Measurements from ENCODE around the gene GRB2.
A peak's percentile ranks its signal among the peaks of the same experiment; 100 is the strongest.
"Not testable (repeated sequence)": the region's sequence is repeated elsewhere in the genome, so short reads cannot be mapped to it uniquely, and the experiment has no call there.

Gene GRB2

DNA sequence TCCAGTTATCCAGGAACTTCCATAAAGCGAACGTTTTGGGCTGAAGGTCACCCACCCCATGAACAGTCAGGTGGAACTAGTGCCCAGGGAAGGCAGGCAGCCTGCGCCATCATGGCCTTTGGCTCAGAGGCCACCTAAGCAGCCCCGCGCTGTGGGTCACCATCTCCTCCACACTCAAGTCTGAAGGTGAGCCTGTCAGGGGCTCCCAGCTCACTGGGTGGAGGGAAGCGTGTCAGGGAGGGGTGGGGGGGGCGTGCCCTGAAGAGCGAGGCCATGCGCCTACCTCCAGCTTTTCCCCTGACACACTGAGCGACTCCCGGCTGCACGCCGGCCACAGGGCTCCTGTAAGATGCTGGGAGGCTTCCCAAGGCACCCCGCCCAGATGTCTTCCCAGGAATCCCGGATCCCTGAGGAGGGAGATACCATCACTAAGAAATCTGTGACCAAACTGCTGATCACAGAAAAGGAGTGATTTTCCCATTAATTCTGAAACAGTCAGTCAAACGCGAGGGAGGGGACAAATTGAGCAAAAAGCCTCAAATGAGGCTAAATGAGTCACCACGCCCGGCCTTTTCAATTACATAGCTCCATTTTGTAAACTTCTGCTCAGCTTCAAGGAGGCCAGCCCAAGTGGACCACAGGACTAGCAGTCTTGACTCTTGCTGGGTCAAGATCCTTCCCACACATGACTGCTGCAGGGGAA lies 89.8 kb downstream of the GRB2 start:
- no peak for DNase-seq

DNA sequence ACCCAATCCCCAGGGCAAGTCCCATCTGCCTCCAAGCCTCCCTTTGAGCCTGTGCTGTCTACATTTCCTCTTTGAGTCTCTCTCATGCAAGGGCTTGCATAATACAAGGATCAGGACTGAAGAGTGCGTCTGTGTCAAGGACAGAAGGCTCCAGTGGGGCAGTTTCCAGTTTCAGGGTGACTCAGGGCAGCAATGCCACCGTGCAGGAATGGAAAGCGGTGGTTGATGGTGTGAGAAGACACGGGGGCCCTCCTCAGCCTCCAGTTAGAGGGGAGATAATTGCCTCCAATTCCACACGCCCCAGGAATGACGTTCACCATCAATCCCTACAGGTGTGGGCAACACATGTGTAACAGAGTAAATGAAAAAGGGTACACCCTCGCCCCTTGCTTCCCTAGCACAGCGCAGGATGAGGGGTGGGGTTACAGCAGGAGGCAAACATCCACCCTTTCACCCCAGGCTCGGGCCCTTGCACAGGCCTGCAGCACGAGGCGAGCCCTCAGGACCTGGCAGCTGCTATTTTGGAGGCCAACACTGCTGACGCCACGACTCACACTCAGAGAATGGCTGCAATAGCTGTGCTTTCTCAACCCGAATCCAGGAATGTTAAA lies 91.4 kb downstream of the GRB2 start:
- no peak for DNase-seq

DNA sequence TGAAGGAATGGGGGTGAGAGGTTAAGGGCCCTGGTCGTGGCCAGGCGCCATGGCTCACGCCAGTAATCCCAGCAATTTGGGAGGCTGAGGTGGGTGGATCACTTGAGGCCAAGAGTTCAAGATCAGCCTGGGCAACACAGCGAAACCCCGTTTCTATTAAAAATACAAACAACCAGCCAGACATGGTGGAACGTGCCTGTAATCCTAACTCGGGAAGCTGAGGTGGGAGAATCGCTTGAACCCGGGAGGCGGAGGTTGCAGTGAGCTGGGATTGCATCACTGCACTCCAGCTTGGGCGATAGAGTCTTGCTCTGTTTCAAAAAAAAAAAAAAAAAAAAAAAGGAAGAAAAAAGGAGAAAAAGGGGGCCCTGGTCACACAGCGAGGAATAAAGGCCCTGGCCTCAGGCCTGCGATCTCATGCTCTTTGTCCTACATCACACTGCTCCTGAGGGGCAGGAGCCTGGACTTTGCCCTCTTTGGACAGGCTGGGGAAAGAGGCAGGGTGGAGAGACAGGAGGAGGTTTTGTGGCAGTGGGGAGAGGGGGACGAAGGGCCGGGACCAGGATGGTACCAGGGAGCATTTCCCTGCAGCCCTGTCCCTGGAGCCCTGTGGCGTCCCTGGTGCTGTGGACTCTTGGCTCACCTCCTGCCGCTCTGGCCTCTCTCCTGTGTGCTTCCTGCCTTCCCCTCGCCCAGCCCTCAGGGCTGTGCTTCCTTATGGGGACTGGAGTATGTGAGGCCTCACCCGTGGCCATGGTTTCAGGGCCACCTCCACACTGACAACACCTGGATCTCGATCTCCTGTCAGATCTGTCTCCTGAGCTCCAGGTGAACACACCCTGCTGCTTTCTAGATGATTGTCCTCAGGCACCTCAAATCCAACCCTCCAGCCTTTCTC lies 96.5 kb downstream of the GRB2 start:
- DNase-seq: no peak

DNA sequence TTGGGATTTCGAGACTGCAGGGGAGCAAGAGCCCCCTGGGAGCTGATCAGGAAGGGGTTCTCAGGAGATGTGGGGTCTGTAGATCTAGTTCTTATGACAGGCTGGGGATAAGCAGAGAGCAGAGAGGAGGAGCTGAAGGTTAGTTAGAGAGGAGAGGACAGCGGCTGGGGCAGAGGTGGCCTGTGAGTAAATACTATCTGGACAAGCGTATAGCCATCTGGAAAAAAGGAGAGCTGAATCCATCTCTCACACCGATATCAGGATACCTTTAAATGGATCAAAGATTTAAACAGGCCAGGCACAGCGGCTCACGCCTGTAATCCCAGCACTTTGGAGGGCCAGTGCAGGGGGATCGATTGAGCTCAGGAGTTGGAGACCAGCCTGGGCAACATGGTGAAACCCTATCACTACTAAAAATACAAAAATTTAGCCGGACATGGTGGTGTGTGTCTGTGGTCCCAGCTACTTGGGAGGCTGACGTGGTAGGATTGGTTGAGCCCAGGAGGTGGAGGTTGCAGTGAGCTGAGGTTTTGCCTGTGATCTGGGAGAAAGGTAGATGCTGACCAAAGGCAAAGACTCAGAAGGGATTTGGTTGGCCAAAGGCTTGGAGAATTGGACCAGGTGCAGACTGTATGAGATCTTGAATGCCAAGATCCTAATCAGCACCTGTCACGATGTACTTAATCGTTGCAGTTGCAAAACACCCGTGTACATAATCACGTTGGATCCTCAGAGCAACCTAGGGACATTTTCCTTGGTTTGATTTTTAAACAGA lies 97.3 kb downstream of the GRB2 start:
- no peak for DNase-seq

DNA sequence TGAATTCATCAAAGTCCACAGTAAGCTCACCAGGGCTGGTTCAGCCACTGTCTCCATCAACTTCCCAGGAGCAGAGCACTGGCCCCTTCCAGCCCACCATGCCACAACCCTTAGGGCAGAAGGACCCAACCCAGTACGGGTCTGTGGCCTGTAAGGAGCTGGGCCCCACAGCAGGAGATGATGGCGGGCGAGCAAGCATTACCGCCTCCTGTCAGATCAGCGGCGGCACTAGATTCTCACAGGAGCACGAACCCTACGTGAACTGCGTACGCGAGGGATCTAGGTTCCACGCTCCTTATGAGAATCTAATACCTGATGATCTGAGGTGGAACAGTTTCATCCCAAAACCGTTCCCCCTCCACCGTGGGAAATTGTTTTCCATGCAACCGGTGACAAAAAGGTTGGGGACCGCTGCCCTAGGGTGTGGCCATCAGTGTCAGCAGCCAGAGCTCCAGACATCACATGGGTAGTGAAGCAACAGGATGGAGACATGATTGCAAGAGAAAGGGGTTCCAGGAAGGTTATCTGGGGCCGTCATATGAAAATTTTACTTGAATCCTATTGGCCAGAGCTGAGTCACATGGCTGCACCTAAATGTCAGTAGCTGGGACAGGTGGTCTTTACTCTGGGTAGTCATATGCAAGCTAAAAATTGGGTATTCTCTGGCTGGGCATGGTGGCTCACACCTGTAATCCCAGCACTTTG lies 103.8 kb downstream of the GRB2 start:
- DNase-seq: no peak

DNA sequence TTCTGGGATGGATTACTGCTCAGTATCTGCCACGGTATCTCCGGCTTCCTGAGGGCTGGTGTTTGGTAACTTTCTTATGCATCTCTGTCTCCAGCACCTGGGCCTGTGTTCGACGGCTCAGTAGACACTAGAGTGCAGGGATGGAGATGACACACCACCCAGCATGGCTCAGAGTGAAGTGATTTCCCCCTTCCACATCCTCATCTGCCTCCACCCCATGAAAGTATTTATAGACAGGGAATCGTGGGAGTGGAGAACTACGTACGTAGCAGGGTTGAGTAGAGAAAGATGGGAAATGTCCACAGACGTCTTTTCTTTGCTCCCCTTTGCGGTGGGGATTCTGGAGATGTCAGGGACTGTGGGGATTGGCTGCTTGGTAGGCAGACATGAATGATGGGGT lies 104.4 kb downstream of the GRB2 start:
- DNase-seq: no peak

DNA sequence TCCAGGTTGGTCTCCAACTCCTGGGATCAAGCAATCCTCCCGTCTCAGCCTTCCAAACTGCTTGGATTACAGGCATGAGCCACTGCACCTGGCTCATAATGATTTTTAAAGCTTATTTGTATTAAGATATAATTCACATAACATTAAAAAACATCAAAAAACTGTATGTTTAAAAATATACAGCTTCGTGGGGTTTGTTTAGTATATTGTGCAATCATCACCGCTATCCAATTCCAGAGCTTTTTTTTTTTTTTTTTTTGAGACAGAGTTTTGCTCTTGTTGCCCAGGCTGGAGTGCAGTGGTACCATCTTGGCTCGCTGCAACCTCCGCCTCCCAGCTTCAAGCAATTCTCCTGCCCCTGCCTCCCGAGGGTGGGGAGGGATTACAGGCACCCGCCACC lies 105.2 kb downstream of the GRB2 start:
- no peak for DNase-seq

DNA sequence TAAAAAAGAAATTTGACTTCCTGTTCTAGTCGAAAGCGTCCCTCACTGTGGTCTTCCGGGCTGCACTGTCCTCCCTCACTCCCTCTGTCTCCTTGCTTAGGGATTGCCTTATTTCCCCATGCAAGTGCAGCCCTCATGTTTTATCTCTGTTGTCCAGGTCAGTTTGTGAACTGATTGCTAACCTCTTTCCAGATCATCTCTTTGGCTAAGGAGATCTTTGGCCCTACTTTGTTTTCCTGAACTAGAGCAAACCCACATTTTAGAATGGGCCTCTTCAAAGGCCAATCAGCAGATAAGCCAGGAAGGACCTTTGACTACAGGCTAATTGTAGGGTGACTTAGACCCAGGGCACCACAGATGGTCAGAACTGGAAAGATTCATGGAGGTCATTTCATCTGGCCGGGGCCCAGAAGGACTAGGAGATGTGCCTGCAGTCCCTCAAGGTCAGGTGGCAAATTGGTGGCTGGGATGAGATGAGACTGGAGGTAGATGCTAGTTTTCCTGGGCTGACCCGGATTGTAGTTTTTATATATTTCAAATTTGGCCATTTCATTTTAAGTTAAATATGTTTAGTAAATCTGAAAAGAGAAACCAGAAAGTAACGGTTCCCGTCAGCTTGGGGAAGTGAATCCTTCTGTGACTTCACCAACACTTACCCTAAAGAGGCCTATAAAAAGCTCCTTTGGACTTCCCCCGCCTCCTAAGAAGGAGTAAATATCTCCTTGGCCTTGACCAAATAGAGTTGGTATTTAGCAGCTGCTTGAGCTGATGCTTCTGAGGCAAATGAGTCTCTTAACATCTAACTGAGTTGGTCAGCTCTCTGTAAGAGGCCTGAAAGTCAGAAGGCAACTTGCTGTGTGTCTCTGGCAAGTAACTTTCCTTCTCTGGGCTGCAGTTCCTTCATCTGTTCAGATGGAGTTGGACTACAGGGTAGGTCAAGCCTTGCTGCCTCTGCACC lies 110.0 kb downstream of the GRB2 start:
- DNase-seq: no peak

DNA sequence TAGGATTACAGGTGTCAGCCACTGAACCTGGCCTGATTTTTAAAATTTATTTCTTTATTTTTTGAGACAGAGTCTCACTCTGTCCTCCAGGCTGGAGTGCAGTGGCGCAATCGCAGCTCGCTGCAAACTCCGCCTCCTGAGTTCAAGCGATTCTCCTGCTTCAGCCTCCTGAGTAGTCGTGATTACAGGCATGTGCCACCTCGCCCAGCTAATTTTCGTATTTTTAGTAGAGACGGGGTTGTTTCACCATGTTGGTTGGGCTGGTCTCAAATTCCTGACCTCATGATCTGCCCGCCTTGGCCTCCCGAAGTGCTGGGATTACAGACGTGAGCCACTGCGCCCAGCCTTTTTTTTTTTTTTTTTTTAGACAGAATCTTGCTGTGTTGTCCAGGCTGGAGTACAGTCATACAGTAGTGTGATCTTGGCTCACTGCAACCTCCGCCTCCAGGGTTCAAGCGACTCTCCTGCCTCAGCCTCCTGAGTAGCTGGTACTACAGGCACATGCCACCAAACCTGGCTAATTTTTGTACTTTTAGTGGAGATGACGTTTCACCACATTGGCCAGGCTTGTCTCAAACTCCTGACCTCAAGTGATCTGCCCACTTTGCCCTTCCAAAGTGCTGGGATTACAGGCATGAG lies 112.5 kb downstream of the GRB2 start:
- not testable (repeated sequence) for DNase-seq

DNA sequence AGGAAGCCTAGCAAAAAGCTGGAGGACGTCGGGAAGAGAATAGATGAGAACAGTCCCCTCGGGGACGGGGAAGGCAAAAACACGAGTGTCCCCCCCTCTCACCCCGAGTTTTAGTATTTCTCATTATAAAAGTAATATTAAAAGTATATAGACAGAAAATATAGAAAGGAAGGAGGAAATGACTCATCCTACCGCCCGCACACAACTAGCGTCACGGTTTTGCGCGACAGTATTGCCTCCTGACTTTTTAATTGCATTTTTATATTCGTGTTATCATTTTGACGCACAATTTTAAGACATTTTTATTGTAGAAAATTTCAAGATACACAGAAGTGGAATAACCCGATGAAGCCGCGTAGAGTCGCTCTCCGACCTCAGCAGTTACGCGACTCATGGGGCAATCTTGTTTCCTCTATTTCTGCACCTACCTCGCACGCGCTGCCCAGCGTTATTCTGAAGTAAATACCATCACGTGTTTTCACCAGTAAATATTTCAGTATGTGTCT lies 115.6 kb downstream of the GRB2 start:
- peak; percentile 20 for DNase-seq

DNA sequence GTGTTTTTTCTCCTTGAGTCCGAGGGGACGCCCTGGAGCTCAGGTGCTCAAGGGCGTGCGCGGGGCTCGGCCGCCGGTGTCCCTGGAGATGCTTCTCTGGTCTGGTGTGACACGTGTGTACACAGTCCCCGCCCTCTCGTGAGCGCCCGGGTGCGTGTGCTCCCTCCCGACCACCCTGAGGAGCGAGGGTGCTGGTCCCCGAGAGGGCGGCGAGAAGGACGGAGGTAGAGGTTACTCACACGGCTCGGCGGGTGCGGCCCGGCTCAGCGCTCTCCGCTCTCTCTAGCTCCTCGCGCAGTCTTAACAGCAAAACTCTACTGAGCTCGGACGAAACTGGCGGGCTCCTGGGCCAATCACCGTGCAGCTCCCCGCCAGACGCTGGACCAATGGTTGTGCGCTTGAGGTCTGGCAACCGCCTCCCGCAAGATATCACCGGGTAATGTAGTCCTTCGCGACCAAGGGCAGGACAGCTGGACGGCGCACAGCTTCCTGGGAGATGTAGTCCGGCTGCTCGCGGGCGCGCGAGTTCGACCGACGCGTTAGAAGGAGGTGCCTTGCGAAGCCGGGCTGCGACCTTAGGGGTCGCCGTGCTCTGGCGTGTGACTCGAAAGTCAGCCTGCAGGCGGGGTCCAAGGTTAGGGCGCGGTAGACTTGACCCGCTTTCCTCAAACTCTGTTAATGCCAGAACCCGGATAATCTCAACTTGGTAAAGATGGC lies 116.2 kb downstream of the GRB2 start, which contains the start of gene SLC25A19:
TSS of gene SLC25A19 (minus strand) at position 319 of the 717 bp plus-strand sequence. CDS start 2,669 bp downstream, outside the sequence.
- DNase-seq: peak; percentile 97

DNA sequence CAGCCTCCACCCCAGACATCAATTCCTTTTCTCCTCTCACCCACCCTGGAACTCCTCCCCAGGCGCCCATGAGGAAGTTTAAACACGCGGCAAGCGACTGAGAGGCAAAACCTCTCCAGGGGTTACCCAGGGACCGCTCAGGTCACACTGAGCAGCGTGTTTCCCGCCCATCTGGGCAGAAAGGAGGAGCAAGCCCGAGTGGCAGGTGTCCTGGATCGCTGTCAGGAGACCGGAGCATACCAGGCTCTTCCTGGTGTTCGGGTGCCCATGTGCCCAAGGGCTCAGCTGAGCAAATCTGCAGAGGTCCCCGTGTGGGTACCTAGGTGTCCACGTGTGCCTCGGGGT lies 116.7 kb downstream of the GRB2 start:
- peak; percentile 66 for DNase-seq

DNA sequence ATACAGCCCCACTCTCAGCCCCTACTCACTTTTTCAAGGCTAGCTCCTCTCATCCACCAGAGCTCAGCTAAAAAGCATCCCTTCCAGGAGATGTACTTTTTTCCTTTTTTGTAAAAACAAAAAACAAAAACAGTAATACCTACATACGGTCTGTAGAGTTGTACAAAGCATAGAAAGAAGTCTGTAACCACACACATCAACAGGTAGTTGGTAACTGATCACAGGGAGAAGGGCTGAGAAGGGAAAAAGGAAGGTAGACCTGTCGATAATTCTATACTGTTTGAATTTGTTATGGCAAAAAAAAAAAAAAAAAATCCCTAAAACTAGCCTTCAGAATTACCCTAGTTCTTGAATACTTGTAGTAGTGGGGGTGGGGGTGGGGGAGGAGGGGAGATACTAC lies 117.1 kb downstream of the GRB2 start:
- no peak for DNase-seq

DNA sequence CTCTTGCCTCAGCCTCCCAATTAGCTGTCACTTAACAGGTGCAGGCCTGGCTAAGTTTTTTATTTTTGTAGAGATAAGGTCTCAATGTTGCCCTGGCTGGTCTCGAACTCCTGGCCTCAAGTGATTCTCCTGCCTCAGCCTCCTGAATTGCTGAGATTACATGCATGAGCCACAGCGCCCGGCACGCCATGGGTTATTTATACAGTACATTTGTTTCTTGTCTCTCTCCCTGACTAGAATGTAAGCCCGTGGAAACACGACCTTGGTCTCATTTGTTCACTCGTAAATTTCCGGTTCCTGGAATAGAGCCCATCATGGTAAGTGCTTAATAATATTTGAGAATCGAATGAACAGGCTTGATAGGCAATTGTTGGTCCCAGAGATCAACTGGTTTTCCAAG lies 118.3 kb downstream of the GRB2 start:
- no peak for DNase-seq

DNA sequence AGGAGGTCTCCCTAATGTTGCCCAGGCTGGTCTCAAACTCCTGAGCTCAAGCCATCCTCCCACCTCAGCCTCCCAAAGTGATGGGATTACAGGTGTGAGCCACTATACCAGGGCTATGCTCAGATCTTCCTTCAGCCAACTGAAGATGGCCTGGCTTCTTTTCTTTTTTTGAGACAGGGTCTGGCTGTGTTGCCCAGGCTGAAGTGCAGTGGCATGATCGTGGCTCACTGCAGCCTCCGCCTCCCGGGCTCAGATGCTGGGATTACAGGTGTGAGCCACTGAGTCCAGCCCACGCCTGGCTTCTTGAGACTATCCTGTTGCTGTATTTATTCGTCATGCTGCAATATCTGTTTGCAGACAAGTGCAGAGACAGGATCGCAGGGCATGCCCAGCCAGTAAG lies 120.4 kb downstream of the GRB2 start:
- no peak for DNase-seq

DNA sequence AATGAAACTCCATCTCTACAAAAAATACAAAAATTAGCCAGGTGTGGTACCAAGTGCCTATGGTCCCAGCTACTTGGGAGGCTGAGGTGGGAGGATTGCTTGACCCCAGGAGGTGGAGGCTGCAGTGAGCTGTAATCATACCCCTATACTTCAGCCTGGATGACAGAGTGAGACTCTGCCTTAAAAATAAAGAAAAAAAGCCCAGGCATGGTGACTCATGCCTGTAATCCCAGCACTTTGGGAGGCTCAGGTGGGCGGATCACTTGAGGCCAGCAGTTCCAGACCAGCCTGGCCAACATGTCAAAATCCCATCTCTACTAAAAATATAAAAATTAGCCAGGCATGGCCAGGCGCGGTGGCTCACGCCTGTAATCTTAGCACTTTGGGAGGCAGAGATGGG lies 125.3 kb downstream of the GRB2 start:
- DNase-seq: not testable (repeated sequence)

DNA sequence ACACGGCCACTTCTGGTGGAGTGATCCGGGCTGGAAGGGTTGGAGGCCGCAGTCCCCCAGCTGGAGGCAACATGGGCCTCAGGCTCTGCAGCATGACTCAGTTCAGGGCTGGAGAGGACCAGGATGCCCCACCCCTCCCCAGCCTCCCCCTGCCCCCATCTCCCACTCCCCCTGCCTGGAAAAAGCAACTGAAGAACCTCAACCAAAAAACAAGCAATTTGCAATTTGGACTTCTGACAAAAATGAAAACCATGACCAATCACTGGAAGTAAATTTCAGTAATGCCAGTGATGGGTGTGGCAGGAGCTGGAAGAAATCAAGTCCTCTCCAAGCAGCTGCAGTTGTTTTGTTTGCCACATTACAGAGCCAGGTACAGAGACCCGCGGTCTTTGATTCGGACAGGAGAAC lies 127.8 kb downstream of the GRB2 start:
- DNase-seq: no peak

DNA sequence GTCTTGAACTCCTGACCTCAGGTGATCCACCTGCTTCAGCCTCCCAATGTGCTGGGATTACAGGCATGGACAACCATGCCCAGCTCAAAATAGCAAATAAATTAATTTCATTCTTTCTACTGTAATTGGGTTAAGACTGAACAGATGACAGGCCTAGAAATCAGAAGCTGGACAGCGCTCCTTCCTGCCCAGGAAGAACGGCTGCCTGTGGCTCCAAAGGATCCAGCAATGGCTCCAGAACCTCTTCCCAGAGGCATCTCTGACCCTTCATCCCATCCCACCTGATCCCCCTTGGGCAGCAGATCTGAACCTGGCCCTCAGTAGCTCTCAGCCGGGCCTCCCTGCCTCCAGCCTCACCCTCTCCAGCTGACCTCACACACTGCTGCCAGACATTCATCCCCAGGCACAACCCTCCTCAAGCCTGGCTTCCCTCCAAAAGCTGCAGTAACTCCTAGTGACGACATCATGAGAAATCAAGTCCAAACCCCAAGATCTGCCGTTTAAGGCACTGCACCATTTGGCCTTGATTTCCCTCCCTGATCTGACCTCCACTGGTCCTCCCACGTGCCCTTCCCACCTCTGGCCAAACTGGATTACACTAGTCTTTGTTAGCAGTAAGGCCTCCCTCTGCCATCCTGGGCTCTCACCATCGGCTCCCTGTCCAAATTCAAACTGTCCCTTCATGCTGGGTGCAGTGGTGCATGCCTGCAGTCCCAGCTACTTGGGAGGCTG lies 131.3 kb downstream of the GRB2 start:
- DNase-seq: no peak

DNA sequence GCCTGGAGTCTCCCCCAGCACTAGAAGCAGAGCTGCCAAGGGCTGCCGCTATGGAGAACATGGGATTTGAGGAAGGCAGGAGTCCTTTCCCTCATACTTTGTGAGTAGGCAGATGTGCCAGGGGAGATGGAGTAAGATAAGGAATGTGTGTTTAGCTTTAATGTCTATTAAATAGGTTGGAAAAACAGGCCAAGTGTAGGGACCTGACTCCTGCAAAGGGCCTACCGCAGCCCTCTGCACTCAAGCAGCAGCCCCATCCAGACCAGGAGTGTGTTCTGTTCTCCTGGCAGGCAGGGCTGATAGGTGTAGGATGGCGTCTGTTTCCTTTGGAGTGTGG lies 132.7 kb downstream of the GRB2 start:
- DNase-seq: no peak

Data from NCI-H1092 treated with DMSO at 0.1 percent for 48 hours (cell line).